GM10266 (cell line): Measurements from ENCODE around the gene NFKB1.
"Not testable (repeated sequence)": the region's sequence is repeated elsewhere in the genome, so short reads cannot be mapped to it uniquely, and the experiment has no call there.

ENCODE experiments used
- DNase-seq: peaks from one replicate; pipeline ENCODE4 v3.0.0; 2012; ENCODE audit errors: extremely low spot score
- CTCF ChIP-seq: IDR thresholded peaks from 2 replicates; pipeline ENCODE4 v1.5.1; 2012; ENCODE audit warnings: mild to moderate bottlenecking, low read depth; ENCODE audit not compliant: control insufficient read depth, insufficient read depth; ENCODE audit errors: missing control alignments

NFKB1 gene

GRCh38 chr4:102469806-102470205 is 31.4 kb upstream of the NFKB1 start:
- no peak for DNase-seq
- no peak for TF ChIP-seq CTCF

- no peak for TF ChIP-seq CTCF
- no peak for DNase-seq
Observed at GRCh38 chr4:102472441-102473013, 28.6 kb upstream of the NFKB1 start.

- no peak for TF ChIP-seq CTCF
- DNase-seq: no peak
Observed at GRCh38 chr4:102473476-102473875, 27.7 kb upstream of the NFKB1 start.

GRCh38 chr4:102474736-102475504 is 26.2 kb upstream of the NFKB1 start:
- DNase-seq: no peak
- TF ChIP-seq CTCF: no peak

- no peak for DNase-seq
Observed at GRCh38 chr4:102477657-102478056, 23.5 kb upstream of the NFKB1 start.

GRCh38 chr4:102478186-102478585 is 23.0 kb upstream of the NFKB1 start:
- no peak for DNase-seq

More at GRCh38 chr4:102477657-102478056, 23.5 kb upstream of the NFKB1 start:
- no peak for TF ChIP-seq CTCF

GRCh38 chr4:102479832-102480231 is 21.3 kb upstream of the NFKB1 start:
- not testable (repeated sequence) for DNase-seq

More at GRCh38 chr4:102478186-102478585, 23.0 kb upstream of the NFKB1 start:
- no peak for TF ChIP-seq CTCF
